SK-N-SH treated with all-trans-retinoic acid at 6 μM for 48 hours (cell line): ENCODE results near the gene DRD4.

Experiments used
- ATAC-seq: fragments of 200-7000 bp; cut with Tn5 transposase; 3 replicates; pipeline ENCODE4 v1.9.1; 2020; ENCODE audit warnings: mild to moderate bottlenecking, moderate library complexity
- ARNTL ChIP-seq: fragments of 450-650 bp; formaldehyde crosslinking; IDR thresholded peaks from 2 replicates; pipeline ENCODE4 v1.5.0; 2020; ENCODE audit warnings: low read depth, mild to moderate bottlenecking, moderate library complexity, borderline replicate concordance
- BACH2 ChIP-seq: fragments of 250-450 bp; sonication (Bioruptor Pico); IDR thresholded peaks from 2 replicates; pipeline ENCODE4 v1.9.0; 2021; ENCODE audit warnings: mild to moderate bottlenecking, borderline replicate concordance
- CREB5 ChIP-seq: fragments of 250-450 bp; sonication (Bioruptor Pico); IDR thresholded peaks from 2 replicates; pipeline ENCODE4 v1.5.1; 2020; ENCODE audit warnings: low read depth, mild to moderate bottlenecking, moderate library complexity
- CSDC2 ChIP-seq: fragments of 250-450 bp; sonication (Bioruptor Pico); IDR thresholded peaks from 2 replicates; pipeline ENCODE4 v1.5.0; 2020; ENCODE audit warnings: mild to moderate bottlenecking, moderate library complexity
- ESRRG ChIP-seq: fragments of 250-450 bp; sonication (Bioruptor Pico); IDR thresholded peaks from 2 replicates; pipeline ENCODE4 v1.6.1; 2021; ENCODE audit warnings: mild to moderate bottlenecking
- GLIS3 ChIP-seq: fragments of 250-450 bp; sonication (Bioruptor Pico); IDR thresholded peaks from 2 replicates; pipeline ENCODE4 v1.5.0; 2020; ENCODE audit warnings: mild to moderate bottlenecking, moderate library complexity
- ISL1 ChIP-seq: fragments of 250-450 bp; sonication (Bioruptor Pico); IDR thresholded peaks from 2 replicates; pipeline ENCODE4 v2.1.2; 2022; ENCODE audit warnings: mild to moderate bottlenecking, moderate library complexity
- OSR1 ChIP-seq: fragments of 250-450 bp; sonication (Bioruptor Pico); IDR thresholded peaks from 2 replicates; pipeline ENCODE4 v1.8.0; 2022; ENCODE audit warnings: moderate library complexity, mild to moderate bottlenecking, inconsistent platforms
- POU6F1 ChIP-seq: fragments of 250-450 bp; sonication (Bioruptor Pico); IDR thresholded peaks from 2 replicates; pipeline ENCODE4 v1.8.0; 2021; ENCODE audit warnings: low read depth, mild to moderate bottlenecking, moderate library complexity, borderline replicate concordance
- PPARA ChIP-seq: fragments of 250-450 bp; sonication (Bioruptor Pico); IDR thresholded peaks from 2 replicates; pipeline ENCODE4 v1.5.0; 2020; ENCODE audit warnings: mild to moderate bottlenecking, borderline replicate concordance
- RARB ChIP-seq: fragments of 250-450 bp; sonication (Bioruptor Pico); IDR thresholded peaks from 2 replicates; pipeline ENCODE4 v1.8.0; 2021; ENCODE audit warnings: mild to moderate bottlenecking, moderate library complexity
- SNAI2 ChIP-seq: fragments of 250-450 bp; sonication (Bioruptor Pico); IDR thresholded peaks from 2 replicates; pipeline ENCODE4 v1.5.0; 2020; ENCODE audit warnings: mild to moderate bottlenecking, moderate library complexity
- TCF4 ChIP-seq: fragments of 250-450 bp; sonication (Bioruptor Pico); IDR thresholded peaks from 2 replicates; pipeline ENCODE4 v1.8.0; 2021; ENCODE audit warnings: mild to moderate bottlenecking, moderate library complexity, borderline replicate concordance
- TOX ChIP-seq: fragments of 250-450 bp; sonication (Bioruptor Pico); IDR thresholded peaks from 2 replicates; pipeline ENCODE4 v1.8.0; 2021; ENCODE audit warnings: mild to moderate bottlenecking, moderate library complexity, borderline replicate concordance
- ZC3H10 ChIP-seq: fragments of 250-450 bp; sonication (Bioruptor Pico); IDR thresholded peaks from 2 replicates; pipeline ENCODE4 v1.5.1; 2021; ENCODE audit warnings: mild to moderate bottlenecking, moderate library complexity
- ZFP3 ChIP-seq: fragments of 250-450 bp; sonication (Bioruptor Pico); IDR thresholded peaks from 2 replicates; pipeline ENCODE4 v1.5.0; 2020; ENCODE audit warnings: mild to moderate bottlenecking, moderate library complexity
- ZFP30 ChIP-seq: fragments of 450-650 bp; formaldehyde crosslinking; IDR thresholded peaks from 2 replicates; pipeline ENCODE4 v1.5.0; 2022; ENCODE audit warnings: mild to moderate bottlenecking, moderate library complexity
- ZNF565 ChIP-seq: fragments of 450-650 bp; formaldehyde crosslinking; conservative IDR thresholded peaks from 2 replicates; pipeline ENCODE4 v1.5.0; 2020; ENCODE audit warnings: low read depth, mild to moderate bottlenecking, moderate library complexity
- ZNF70 ChIP-seq: fragments of 450-650 bp; formaldehyde crosslinking; IDR thresholded peaks from 2 replicates; pipeline ENCODE4 v1.5.0; 2020; ENCODE audit warnings: mild to moderate bottlenecking, moderate library complexity
- ZNF8 ChIP-seq: fragments of 450-650 bp; formaldehyde crosslinking; IDR thresholded peaks from 2 replicates; pipeline ENCODE4 v1.5.0; 2020; ENCODE audit warnings: mild to moderate bottlenecking, moderate library complexity
- TF ChIP-seq, protein P1 (sequence below): fragments of 250-450 bp; sonication (Bioruptor Pico); IDR thresholded peaks from 2 replicates; pipeline ENCODE4 v1.5.1; 2021; ENCODE audit warnings: mild to moderate bottlenecking, moderate library complexity
- TF ChIP-seq, protein P2 (sequence below): fragments of 250-450 bp; sonication (Bioruptor Pico); IDR thresholded peaks from 2 replicates; pipeline ENCODE4 v1.8.0; 2020; ENCODE audit warnings: mild to moderate bottlenecking, moderate library complexity, borderline replicate concordance
- TF ChIP-seq, protein P3 (sequence below): fragments of 250-450 bp; sonication (Bioruptor Pico); IDR thresholded peaks from 2 replicates; pipeline ENCODE4 v1.5.0; 2020; ENCODE audit warnings: mild to moderate bottlenecking, moderate library complexity

The DRD4 gene

GRCh38 chr11:636511-637332, at the start of gene DRD4:
DRD4 (plus strand) TSS chr11:637269; CDS start chr11:637305, 36 bp downstream.
- ATAC-seq, result peak; percentile 32
- no peak for TF ChIP-seq ZC3H10 (CRISPR knock-in tag)
- TF ChIP-seq OSR1 (CRISPR knock-in tag), result no peak
- no peak for TF ChIP-seq BACH2
- TF ChIP-seq ZNF8, result no peak
- TF ChIP-seq CSDC2 (CRISPR knock-in tag), result no peak
- no peak for TF ChIP-seq ZFP3 (CRISPR knock-in tag)
- TF ChIP-seq ZNF565 (CRISPR knock-in tag), result no peak
- no peak for TF ChIP-seq ISL1 (CRISPR knock-in tag)
- no peak for TF ChIP-seq ZFP30 (CRISPR knock-in tag)

GRCh38 chr11:587546-587945, 49.5 kb upstream of the DRD4 start:
- TF ChIP-seq ZNF565 (CRISPR knock-in tag) (no peak), OSR1 (CRISPR knock-in tag) (no peak), SNAI2 (CRISPR knock-in tag) (no peak), RARB (CRISPR knock-in tag) (no peak), PPARA (CRISPR knock-in tag) (no peak), CREB5 (CRISPR knock-in tag) (no peak), ZNF70 (CRISPR knock-in tag) (no peak), TCF4 (CRISPR knock-in tag) (no peak), ZC3H10 (CRISPR knock-in tag) (no peak), TOX (no peak), ISL1 (CRISPR knock-in tag) (no peak)
- TF ChIP-seq, protein P1, sequence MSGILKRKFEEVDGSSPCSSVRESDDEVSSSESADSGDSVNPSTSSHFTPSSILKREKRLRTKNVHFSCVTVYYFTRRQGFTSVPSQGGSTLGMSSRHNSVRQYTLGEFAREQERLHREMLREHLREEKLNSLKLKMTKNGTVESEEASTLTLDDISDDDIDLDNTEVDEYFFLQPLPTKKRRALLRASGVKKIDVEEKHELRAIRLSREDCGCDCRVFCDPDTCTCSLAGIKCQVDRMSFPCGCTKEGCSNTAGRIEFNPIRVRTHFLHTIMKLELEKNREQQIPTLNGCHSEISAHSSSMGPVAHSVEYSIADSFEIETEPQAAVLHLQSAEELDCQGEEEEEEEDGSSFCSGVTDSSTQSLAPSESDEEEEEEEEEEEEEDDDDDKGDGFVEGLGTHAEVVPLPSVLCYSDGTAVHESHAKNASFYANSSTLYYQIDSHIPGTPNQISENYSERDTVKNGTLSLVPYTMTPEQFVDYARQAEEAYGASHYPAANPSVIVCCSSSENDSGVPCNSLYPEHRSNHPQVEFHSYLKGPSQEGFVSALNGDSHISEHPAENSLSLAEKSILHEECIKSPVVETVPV, result no peak
- no peak; the same call in 2 of the 3 replicates for ATAC-seq

- no peak for TF ChIP-seq PPARA (CRISPR knock-in tag)
- no peak for TF ChIP-seq TOX
- no peak for TF ChIP-seq OSR1 (CRISPR knock-in tag)
- no peak for TF ChIP-seq ISL1 (CRISPR knock-in tag)
- TF ChIP-seq GLIS3, result no peak
- TF ChIP-seq, protein P2, sequence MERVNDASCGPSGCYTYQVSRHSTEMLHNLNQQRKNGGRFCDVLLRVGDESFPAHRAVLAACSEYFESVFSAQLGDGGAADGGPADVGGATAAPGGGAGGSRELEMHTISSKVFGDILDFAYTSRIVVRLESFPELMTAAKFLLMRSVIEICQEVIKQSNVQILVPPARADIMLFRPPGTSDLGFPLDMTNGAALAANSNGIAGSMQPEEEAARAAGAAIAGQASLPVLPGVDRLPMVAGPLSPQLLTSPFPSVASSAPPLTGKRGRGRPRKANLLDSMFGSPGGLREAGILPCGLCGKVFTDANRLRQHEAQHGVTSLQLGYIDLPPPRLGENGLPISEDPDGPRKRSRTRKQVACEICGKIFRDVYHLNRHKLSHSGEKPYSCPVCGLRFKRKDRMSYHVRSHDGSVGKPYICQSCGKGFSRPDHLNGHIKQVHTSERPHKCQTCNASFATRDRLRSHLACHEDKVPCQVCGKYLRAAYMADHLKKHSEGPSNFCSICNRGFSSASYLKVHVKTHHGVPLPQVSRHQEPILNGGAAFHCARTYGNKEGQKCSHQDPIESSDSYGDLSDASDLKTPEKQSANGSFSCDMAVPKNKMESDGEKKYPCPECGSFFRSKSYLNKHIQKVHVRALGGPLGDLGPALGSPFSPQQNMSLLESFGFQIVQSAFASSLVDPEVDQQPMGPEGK, result no peak
- no peak for TF ChIP-seq ARNTL
- TF ChIP-seq, protein P3, sequence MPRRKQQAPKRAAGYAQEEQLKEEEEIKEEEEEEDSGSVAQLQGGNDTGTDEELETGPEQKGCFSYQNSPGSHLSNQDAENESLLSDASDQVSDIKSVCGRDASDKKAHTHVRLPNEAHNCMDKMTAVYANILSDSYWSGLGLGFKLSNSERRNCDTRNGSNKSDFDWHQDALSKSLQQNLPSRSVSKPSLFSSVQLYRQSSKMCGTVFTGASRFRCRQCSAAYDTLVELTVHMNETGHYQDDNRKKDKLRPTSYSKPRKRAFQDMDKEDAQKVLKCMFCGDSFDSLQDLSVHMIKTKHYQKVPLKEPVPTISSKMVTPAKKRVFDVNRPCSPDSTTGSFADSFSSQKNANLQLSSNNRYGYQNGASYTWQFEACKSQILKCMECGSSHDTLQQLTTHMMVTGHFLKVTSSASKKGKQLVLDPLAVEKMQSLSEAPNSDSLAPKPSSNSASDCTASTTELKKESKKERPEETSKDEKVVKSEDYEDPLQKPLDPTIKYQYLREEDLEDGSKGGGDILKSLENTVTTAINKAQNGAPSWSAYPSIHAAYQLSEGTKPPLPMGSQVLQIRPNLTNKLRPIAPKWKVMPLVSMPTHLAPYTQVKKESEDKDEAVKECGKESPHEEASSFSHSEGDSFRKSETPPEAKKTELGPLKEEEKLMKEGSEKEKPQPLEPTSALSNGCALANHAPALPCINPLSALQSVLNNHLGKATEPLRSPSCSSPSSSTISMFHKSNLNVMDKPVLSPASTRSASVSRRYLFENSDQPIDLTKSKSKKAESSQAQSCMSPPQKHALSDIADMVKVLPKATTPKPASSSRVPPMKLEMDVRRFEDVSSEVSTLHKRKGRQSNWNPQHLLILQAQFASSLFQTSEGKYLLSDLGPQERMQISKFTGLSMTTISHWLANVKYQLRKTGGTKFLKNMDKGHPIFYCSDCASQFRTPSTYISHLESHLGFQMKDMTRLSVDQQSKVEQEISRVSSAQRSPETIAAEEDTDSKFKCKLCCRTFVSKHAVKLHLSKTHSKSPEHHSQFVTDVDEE, result no peak
- no peak for TF ChIP-seq ZFP3 (CRISPR knock-in tag)
- no peak for TF ChIP-seq CREB5 (CRISPR knock-in tag)
- no peak for TF ChIP-seq ESRRG (CRISPR knock-in tag)
- no peak for TF ChIP-seq BACH2
- TF ChIP-seq TCF4 (CRISPR knock-in tag), result no peak
- no peak for TF ChIP-seq POU6F1 (CRISPR knock-in tag)
- TF ChIP-seq ZNF8, result no peak
- TF ChIP-seq CSDC2 (CRISPR knock-in tag), result no peak
- TF ChIP-seq ZC3H10 (CRISPR knock-in tag), result no peak
- TF ChIP-seq SNAI2 (CRISPR knock-in tag), result no peak
- TF ChIP-seq, all 23 proteins: peak for 0
- ATAC-seq, result peak; percentile 54
Measured at GRCh38 chr11:587978-588380, 49.1 kb upstream of the DRD4 start.
